Right renal pelvis (tissue), 4 donors: ENCODE results near the gene GSS. TPM values are rescaled to one million over a fixed set of nuclear protein-coding genes. Genes with fewer than 3 reads are reported as not detected.
"Not testable (repeated sequence)": the region's sequence is repeated elsewhere in the genome, so short reads cannot be mapped to it uniquely, and the experiment has no call there.

Source experiments
- DNase-seq, 4 donors: peaks; one replicate each; pipeline ENCODE4 v3.0.0-alpha.2; 2013; ENCODE audit warnings: low read depth in 4 of 4, low spot score in 3 of 4, missing footprints in 1 of 4
- polyA plus RNA-seq, 4 donors: library from polyadenylated mRNA; unstranded; fragments of 120-200 nt; gene quantifications; one replicate each; pipeline ENCODE4 v1.2.1, GENCODE V29; 2013; ENCODE audit not compliant: insufficient read length in 4 of 4

GSS gene
- polyA plus RNA-seq, 4 donors = 55.7 to 60.1 (median 58.0) TPM

DNA sequence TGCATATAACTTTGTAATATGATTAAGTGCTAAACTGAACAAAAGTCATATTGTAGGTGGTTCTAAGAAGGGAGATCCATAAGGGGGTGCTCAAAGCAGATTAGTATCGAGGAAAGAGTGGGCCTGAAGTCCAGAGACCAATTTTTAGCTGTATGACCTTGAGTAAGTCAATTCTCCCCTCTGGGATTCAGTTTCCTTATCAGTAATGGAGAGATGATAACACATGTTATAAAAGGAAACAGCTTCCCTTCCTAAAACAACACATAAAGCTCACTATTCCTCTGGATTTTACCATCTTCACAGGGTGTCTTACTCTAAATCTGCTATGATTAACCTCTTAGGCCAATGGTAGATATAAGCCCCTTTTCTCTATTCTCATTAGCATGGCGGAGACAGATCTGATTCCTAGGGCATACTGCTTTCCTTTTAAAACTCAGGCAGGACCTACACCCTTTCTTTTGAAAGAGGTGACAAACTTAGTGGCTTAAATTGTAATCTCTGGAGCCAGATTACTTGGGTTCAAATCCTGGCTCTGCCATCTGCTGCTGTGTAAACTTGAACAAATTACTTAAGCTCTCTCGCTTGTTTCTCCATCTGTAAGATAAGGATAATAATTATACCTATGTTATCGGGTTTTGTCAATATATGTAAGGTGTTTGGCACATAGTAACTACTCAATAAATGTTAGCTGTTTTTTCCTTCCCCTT is 39.7 kb downstream of the GSS start:
- no peak for DNase-seq

DNA sequence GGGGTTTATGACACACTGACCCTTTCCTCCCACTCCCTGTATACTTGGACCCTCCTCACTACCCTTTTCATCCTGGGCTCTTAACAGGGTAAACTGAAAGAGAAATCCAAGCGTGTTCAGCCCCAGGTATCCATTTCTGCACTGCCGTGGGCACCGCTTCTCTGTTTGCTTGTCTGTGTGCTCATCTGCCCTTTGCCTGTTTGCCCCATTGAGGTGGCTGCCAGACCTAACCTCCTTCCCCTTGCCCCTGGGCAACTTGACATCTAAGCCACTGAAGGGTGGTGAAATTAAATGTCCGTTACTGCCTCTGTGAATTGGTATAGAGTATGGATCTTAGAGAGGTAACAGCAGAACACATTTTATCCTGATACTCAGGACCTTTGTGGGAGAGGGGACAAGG is 40.5 kb downstream of the GSS start:
- no peak for DNase-seq

DNA sequence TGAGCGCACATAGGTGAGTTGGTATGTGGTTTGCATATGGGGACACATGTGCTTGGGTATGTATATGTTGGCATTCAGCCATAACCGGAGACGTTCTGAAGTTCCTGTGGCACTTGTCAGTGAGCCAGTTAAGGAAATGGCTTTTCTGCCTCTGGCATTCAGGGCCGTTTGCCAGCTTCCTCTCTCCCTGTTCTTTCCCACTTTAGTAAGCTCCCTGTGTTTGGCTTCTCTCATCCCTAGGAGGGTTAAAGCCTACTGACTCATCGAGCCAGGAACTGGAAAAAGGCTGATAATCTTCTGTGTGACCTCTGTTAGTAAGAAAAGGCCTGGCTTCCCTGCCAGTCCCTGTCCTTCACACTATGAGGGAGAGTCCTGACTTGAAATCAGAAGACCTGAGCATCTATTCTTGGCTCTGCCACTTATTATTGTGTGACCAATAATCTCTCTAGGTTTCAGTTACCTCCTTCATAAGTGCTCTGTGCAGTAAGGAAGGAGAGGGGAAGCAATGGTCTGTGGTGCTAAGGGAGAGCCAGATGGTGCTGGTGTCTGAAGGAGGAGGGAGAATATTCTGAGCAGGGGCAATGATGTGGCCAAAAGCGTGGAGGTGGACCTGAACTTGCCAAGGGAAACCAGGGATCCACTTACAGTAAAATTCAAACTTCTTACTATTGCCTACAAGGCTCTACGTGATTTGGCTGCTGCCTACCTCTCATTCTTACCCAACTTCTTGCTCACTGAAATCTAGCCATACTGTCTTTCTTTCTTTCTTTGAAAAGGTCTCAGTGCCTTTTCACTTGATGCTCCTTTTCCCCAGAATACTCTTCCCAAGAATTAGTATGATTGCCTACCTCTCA is 47.8 kb downstream of the GSS start:
- DNase-seq = peak in 1 of 4 donors; percentile 5

DNA sequence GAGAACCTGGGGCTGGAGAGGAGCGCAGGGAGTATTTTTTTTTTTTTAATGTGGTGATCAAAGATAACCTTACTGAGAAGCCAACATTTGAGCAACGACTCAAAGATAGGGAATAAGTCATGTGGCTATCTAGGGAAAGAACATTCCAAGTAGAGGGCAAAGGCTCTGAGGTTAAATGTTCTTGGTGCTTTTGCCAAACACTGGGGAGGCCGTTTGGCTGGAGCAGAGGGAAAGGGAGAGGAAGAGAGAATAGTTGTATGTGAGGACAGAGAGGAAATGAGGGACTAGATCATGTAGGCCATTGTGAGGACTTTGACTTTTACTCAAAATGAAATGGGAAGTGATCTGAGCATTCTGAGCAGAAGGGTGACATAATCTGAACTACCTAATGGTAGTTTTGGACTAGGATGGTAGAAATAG is 51.4 kb downstream of the GSS start:
- DNase-seq = no peak

DNA sequence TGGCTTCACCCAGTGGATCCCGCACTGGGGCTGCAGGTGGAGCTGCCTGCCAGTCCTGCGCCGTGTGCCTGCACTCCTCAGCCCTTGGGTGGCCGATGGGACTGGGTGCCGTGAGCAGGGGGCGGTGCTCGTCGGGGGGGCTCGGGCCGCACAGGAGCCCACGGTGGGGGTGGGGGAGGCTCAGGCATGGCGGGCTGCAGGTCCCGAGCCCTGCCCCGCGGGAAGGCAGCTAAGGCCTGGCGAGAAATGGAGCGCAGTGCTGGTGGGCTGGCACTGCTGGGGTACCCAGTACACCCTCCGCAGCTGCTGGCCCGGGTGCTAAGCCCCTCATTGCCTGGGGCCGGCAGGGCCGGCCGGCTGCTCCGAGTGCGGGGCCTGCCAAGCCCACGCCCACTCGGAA is 56.9 kb downstream of the GSS start:
- not testable (repeated sequence) for DNase-seq

DNA sequence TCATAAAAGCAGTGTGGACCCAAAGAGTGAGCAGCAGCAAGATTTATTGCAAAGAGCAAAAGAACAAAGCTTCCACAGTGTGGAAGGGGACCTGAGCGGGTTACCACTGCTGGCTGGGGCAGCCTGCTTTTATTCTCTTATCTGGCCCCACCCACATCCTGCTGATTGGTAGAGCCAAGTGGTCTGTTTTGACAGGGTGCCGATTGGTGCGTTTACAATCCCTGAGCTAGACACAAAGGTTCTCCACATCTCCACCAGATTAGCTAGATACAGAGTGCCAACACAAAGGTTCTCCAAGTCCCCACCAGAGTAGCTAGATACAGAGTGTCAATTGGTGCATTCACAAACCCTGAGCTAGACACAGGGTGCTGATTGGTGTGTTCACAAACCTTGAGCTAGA is 57.5 kb downstream of the GSS start:
- DNase-seq = not testable (repeated sequence)

DNA sequence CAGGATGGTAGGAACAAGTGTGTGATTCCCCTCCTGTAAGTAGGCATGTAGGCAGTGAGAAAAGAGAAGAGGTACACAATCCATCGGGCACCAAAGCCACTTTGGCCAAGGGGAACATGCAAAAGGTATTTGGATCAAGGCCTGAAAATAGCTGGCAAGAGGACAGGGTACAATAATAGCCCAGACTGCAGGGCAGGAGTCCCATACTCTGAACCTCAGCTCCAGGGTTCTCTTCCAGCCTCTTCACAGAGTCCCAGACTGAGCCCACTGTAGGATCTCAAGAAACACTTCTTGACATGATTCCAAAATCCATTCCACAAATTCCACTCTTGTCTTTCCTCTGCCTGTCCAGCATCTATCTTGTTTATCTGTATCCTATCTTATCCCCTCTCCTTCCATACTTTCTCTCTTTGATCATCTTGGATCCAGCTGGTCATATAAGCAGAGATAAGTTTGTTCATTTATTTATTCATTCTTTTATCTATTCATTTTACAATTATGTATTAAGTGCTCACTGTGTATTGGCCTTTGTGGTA is 59.5 kb downstream of the GSS start:
- DNase-seq = no peak

DNA sequence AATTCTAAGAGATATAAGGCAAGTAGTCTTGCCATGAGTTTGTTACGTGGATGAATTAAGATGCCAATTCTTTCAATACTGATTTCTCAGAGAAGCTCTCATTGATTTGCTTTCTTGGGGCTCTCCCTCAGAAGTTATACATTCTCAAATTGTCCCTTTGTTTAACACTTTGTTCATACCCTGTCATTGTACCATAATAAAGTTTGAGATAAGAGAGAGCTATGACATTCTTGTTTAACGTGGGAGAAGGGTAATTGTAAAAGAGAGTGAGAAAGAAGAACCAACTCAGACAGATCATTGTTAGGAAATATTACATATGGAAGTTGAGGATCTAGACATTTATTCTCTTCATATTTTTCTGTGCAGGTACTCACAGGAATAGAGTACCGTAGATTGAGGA is 60.1 kb downstream of the GSS start:
- no peak for DNase-seq

DNA sequence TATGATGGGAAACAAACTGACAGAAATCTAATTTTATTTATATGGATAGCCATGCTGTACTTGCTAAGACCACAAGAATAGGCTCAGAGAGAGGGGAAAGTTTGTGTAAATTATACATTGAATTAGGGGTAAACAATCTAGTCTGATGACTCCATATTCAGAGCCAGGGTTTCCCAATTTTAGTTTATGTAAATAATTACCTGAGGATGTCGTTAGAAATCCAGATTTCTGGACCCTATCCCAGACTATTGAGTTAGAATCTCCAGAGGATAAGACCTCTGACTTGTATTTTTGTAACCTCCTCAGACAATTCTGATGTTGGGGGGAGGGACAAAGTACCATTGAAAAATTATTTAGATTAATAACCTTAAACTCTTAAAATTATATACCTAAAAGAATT is 60.9 kb downstream of the GSS start:
- no peak for DNase-seq

DNA sequence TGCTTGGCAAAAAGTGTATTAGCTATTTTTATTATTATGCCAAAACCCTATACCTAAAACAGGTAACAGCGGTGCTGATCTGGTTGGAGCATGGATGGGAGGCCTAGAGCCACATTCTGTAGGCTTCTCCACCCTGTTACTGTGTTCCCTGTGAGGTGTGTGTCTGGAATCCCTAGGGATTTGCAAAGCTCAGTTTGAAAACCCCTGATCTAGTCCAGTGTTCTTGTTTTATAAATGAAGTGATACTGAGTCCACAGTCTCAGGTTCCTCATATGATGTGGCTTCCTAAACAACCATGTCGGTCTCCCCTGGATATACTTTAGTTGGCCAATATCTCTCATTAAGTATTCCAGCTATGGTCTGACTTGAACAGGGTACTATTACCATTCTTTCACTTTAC is 62.9 kb downstream of the GSS start:
- DNase-seq = no peak

DNA sequence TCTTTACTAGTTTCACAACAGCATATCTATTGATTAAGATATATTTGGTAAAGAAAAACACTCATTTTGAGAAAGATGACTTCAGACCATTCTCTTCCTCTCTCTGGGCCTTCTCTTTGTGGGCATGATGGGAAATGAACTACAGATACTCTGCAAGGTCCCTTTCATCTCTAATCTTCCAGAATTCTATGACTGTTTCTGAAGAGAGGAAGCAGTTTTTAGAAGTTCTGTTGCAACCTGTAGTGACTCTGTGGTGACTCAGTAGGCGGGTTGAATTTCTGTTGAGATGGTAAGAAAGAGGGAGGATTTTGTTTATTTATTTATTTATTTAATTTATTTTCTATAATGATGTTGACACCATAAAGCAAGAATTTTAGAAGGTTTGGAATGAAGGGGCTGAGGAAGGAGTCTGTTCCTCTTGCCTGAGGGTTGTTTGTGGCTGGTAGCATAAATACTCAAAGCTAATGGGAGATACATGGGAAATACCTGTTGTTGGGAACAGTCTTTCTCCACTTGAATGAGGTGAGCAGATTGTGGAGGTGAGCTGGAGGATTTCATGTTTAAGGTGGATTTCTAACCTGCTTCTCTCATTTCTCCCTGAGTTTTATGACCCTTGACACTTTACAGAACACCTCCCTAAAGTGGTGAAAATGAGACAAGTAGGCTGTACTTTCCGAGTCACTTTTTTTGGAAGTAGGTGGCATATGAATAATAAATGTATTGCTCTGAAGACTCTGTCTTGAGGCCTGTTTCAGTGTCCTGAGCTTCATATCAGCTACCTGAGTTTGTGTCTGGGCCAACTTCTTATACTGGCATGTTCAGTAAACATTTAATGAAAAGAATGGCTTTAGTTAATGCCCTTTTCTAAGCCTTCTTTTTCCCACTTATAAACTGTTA is 64.2 kb downstream of the GSS start:
- DNase-seq = no peak

DNA sequence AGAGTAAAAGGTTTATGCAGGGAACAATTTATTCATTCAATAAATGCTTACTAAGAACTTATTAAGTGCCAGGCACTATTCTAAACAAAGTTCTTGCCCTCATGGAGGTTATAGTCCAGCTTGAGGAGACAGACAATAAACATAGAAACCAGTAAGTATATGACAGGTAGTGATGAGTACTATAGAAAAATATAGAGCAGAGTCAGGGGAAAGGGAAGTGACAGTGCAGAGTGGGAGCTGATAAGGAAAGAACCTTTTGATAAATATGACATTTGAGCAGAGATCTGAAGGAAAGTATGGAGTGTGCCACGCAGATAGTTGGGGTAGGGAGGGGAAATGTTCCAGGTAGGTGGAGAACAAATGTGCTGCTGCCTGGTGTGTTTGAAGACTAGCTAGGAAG is 67.1 kb downstream of the GSS start:
- DNase-seq = no peak

DNA sequence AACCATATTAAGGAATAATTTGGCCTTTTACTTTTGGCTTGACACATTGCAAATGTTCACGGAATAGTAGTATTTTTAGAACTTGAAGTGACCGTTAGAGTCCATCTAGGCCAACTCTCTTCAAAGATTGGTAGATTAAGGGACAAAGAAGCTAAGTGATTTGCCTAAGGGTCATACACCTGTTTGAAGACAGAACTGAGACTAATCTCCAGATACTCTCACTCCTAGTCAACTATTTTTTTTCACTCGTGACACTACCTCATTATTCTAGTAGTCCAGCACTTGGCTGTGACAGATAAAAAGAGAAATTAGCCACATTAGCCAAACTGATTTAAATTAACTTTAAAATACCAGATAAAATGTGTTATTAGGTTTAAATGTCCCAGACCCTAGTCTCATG is 68.6 kb downstream of the GSS start:
- no peak for DNase-seq

DNA sequence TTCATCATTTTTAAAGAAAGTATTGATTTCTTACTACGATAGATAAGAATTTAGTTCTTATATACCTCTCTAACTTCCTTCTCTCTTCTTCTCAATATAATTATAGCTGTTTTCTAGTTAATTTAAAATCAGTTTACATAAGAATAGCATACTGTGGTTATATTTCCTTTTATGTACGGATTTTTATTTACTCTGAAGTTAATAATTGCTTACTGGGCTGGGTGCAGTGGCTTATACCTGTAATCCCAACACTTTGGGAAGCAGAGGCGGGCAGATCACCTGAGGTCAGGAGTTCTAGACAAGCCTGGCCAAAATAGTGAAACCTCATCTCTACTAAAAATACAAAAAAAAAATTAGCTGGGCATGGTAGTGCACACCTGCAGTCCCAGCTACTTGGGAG is 69.5 kb downstream of the GSS start:
- no peak for DNase-seq

DNA sequence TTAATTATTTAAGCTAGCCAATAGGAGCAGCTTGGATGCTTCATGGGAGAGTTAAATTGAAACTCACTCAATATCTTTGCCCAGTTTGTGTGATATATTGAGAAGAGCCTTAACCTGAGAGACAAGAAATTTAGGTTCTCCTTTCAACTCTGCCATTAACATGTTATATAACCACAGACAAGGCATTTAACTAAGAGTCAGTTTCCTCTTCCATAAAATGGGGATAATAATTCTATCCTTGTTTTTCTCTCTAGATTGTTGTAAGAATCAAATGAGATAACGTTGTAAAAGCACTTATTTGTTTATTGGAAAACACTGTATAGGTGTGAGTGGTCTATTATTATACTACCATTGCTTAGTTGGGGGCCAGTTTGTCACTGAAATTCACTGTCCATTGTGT is 71.3 kb downstream of the GSS start:
- no peak for DNase-seq

DNA sequence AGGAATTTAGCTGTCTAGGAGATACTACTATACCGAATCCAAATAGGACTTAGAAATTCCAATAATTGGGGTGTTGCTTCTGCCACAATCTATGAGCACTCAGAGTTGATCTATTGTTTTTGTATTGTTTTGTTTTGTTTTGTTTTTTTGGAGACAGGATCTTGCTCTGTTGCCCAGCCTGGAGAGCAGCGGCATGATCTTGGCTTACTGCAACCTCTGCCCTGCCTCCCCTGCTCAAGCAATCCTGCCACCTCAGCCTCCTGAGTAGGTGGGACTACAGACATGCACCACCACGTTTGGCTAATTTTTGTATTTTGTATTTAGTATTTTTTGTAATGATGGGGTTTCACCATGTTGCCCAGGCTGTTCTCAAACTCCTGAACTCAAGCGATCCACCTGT is 71.8 kb downstream of the GSS start:
- DNase-seq = no peak

DNA sequence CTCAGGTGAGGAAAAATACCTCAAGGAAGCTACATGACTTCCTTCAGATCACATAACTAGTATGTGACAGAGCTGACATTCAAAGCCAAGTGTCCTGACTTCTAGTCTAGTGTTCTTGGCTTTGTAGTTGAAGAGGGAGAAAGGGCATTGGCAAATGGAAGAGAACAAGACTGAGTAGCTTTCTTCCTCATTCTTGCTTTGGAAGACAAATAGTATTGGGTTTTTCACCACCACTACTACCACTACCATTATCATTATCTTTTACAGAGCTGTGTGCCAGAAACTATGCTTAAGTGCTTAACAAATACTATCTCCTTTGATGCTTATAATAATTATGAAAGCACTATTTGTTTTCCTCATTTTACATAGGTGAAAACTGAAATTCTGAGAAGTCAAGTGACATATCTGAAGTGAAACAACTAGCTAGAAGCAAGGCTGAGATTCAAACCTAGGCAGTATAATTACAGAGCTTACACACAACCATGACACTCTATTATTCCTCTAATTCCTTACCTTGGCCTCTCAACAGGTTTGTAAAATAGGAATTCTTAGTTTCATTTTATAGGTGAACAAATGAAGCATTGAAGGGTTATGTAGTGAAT is 72.4 kb downstream of the GSS start:
- DNase-seq = no peak

DNA sequence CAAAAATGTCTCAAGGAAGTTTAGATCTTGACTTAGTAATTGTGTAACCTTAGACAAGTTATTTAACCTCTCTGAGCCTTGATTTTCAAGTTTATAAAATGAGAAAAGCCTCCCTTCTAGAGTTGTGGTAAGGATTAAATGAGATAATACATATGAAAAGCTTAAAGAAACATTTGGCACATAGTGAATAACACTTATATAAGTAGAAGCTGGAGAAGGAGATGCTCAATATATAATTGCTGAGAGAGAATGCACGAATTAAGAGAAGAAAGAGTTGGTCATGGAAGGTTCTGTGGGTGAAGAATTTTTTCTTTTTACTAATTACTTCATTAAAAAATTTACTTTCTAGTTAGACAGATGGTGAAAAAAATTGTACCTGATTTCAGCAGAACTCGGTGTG is 73.9 kb downstream of the GSS start:
- no peak for DNase-seq

DNA sequence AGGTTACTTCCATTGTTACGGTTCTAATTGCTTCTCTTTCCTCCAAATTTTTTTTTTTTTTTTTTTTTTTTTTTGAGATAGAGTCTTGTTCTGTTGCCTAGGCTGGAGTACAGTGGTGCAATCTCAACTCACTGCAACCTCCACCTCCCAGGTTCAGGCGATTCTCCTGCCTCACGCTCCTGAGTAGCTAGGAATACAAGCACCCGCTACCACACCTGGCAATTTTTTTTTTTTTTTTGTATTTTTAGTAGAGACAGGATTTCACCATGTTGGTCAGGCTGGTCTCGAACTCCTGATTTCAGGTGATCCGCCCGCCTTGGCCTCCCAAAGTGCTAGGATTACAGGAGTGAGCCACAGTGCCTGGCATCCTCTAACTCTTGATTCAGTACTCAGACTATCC is 74.6 kb downstream of the GSS start:
- DNase-seq = not testable (repeated sequence)

DNA sequence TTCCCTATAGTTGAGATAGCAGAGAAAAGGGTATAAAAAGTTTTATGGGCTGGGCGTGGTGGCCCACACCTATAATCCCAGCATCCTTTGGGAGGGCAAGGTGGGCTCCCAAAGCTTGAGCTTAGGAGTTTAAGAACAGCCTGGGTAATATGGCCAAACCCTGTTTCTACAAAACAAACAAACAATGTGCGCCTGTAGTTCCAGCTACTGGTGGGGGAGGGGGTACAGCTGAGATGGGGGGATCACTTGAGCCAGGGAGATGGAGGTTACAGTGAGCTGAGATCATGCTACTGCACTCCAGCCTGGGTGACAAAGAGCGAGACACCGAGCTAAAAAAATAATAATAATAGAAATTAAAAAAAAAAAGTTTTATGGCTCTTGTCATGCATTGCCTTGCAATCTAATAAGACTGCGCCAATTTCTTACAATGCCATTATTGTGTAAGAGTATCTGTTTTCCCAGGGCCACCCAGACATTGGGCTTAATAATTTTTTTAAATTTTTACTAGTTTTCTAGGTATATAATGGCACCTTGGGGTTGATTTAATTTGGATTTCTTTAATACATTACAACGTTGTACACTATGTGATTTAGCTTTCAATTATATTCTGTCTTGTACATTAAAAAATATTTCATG is 75.3 kb downstream of the GSS start:
- no peak for DNase-seq
